Stimulated activated CD8-positive, alpha-beta memory T cell treated with anti-CD3 and anti-CD28 coated beads, Interleukin-15, amount 100 ng/mL, for 1 hour (primary cell): ENCODE data around the gene TTC33.
"Not testable (repeated sequence)": the region's sequence is repeated elsewhere in the genome, so short reads cannot be mapped to it uniquely, and the experiment has no call there.

ENCODE experiments used
- DNase-seq: peaks from one replicate; pipeline ENCODE4 v3.0.0-alpha.2; 2020; ENCODE audit warnings: low read depth

TTC33 gene

GRCh38 chr5:40653221-40654022 is 102.3 kb downstream of the TTC33 start:
- no peak for DNase-seq

GRCh38 chr5:40652441-40653220 is 103.1 kb downstream of the TTC33 start:
- DNase-seq = no peak

- DNase-seq = no peak
These were observed 104.6 kb downstream of the TTC33 start for GRCh38 chr5:40651201-40651600.

- DNase-seq = no peak
These were observed 106.2 kb downstream of the TTC33 start for GRCh38 chr5:40649463-40650030.

- DNase-seq = no peak
These were observed 107.6 kb downstream of the TTC33 start for GRCh38 chr5:40648150-40648549.

GRCh38 chr5:40646266-40646665 is 109.5 kb downstream of the TTC33 start:
- no peak for DNase-seq

- DNase-seq = not testable (repeated sequence)
These were observed 116.2 kb downstream of the TTC33 start for GRCh38 chr5:40639531-40639930.

GRCh38 chr5:40634593-40634992 is 121.2 kb downstream of the TTC33 start:
- DNase-seq = no peak

GRCh38 chr5:40634154-40634553 is 121.6 kb downstream of the TTC33 start:
- no peak for DNase-seq

GRCh38 chr5:40631236-40631635 is 124.5 kb downstream of the TTC33 start:
- no peak for DNase-seq

- no peak for DNase-seq
These were observed 125.6 kb downstream of the TTC33 start for GRCh38 chr5:40630126-40630525.

- DNase-seq = no peak
These were observed 127.4 kb downstream of the TTC33 start for GRCh38 chr5:40628407-40628806.

GRCh38 chr5:40627706-40628105 is 128.1 kb downstream of the TTC33 start:
- DNase-seq = no peak

- DNase-seq = no peak
These were observed 129.0 kb downstream of the TTC33 start for GRCh38 chr5:40626801-40627200.

- no peak for DNase-seq
These were observed 132.0 kb downstream of the TTC33 start for GRCh38 chr5:40623480-40624420.

GRCh38 chr5:40622463-40623252 is 133.1 kb downstream of the TTC33 start:
- DNase-seq = no peak

GRCh38 chr5:40619421-40619820 is 136.3 kb downstream of the TTC33 start:
- DNase-seq = no peak

- DNase-seq = no peak
These were observed 136.8 kb downstream of the TTC33 start for GRCh38 chr5:40618926-40619325.

GRCh38 chr5:40616781-40617180 is 139.0 kb downstream of the TTC33 start:
- no peak for DNase-seq

GRCh38 chr5:40615586-40616170 is 140.1 kb downstream of the TTC33 start:
- DNase-seq = no peak
